CD14-positive monocyte (primary cell): Measurements from ENCODE around the gene PAOX. TPM values are rescaled to one million over a fixed set of nuclear protein-coding genes. Genes with fewer than 3 reads are reported as not detected.
A peak's percentile ranks its signal among the peaks of the same experiment; 100 is the strongest.

Experiments used
- DNase-seq, 3 donors: peaks; one replicate each; pipeline ENCODE4 v3.0.0-alpha.2; 2011 to 2022
- H2AFZ ChIP-seq: 2 replicates; pipeline ENCODE4 v1.6.0; 2012; ENCODE audit warnings: mild to moderate bottlenecking, low read depth, low read length, inconsistent platforms; ENCODE audit not compliant: insufficient read depth, poor library complexity, severe bottlenecking
- H3K27ac ChIP-seq, 2 donors: 1 replicate in 1 of 2; 2 replicates in 1 of 2; pipeline ENCODE4 v1.5.1; 2012 to 2013; ENCODE audit warnings: low read length in 2 of 2, control low read depth in 1 of 2, inconsistent platforms in 1 of 2, low read depth in 1 of 2, mild to moderate bottlenecking in 1 of 2
- H3K27me3 ChIP-seq, 2 donors: one replicate each; pipeline versions ENCODE4 v1.6.0 to v1.6.1; 2011 to 2013; ENCODE audit warnings: low read length in 2 of 2; ENCODE audit not compliant: control insufficient read depth in 2 of 2, insufficient read depth in 2 of 2
- H3K36me3 ChIP-seq, 2 donors: replicated peaks in 1 of 2; 1 replicate in 1 of 2; 2 replicates in 1 of 2; pipeline versions ENCODE4 v1.5.1 to v1.6.1; 2012 to 2013; ENCODE audit warnings: low read length in 2 of 2, control low read depth in 1 of 2, inconsistent platforms in 1 of 2, mild to moderate bottlenecking in 1 of 2; ENCODE audit not compliant: insufficient read depth in 2 of 2, control insufficient read depth in 1 of 2
- H3K4me1 ChIP-seq, 2 donors: 1 replicate in 1 of 2; 2 replicates in 1 of 2; pipeline versions ENCODE4 v1.5.1 to v1.6.1; 2012 to 2013; ENCODE audit warnings: low read length in 2 of 2, control low read depth in 1 of 2, inconsistent platforms in 1 of 2, mild to moderate bottlenecking in 1 of 2, moderate library complexity in 1 of 2; ENCODE audit not compliant: insufficient read depth in 2 of 2, control insufficient read depth in 1 of 2
- H3K4me2 ChIP-seq: replicated peaks from 2 replicates; pipeline ENCODE3; 2012; ENCODE audit warnings: low read length, moderate library complexity, mild to moderate bottlenecking; ENCODE audit not compliant: poor library complexity, severe bottlenecking; ENCODE audit errors: extremely low read depth
- H3K4me3 ChIP-seq, 3 experiments: fragments of 200-600 bp in 1 of 3; sonication (generic) in 1 of 3; replicated peaks in 1 of 3; 1 replicate in 2 of 3; 2 replicates in 1 of 3; pipeline ENCODE4 v1.5.1; 2011 to 2013; ENCODE audit warnings: low read length in 3 of 3, mild to moderate bottlenecking in 3 of 3, control low read depth in 2 of 3, low read depth in 2 of 3, inconsistent platforms in 1 of 3, moderate library complexity in 1 of 3
- H3K79me2 ChIP-seq: 2 replicates; pipeline ENCODE4 v1.6.0; 2012; ENCODE audit warnings: mild to moderate bottlenecking, control low read depth, inconsistent platforms, low read length, moderate library complexity; ENCODE audit not compliant: insufficient read depth
- H3K9ac ChIP-seq: 2 replicates; pipeline ENCODE4 v1.6.0; 2017; ENCODE audit warnings: low read length, mild to moderate bottlenecking; ENCODE audit not compliant: insufficient read depth, poor library complexity, severe bottlenecking
- H3K9me3 ChIP-seq, 2 donors: replicated peaks in 1 of 2; 1 replicate in 1 of 2; 2 replicates in 1 of 2; pipeline versions ENCODE4 v1.5.1 to v1.6.1; 2012 to 2013; ENCODE audit warnings: low read length in 2 of 2, control low read depth in 1 of 2; ENCODE audit not compliant: control insufficient read depth in 1 of 2, insufficient read depth in 1 of 2
- H4K20me1 ChIP-seq: 2 replicates; pipeline ENCODE4 v1.6.0; 2012; ENCODE audit warnings: mild to moderate bottlenecking, low read length, control low read depth, moderate library complexity; ENCODE audit not compliant: insufficient read depth
- H3K27ac Mint-ChIP-seq, 7 donors: one replicate each; pipeline ENCODE4 v1.8.0; 2020; ENCODE audit warnings: mild to moderate bottlenecking in 7 of 7, mixed read lengths in 7 of 7, moderate library complexity in 6 of 7, inconsistent platforms in 2 of 7
- H3K27me3 Mint-ChIP-seq, 3 donors: one replicate each; pipeline ENCODE4 v1.8.0; 2021 to 2022; ENCODE audit warnings: low read depth in 3 of 3, mild to moderate bottlenecking in 3 of 3, mixed read lengths in 3 of 3, moderate library complexity in 3 of 3, inconsistent platforms in 1 of 3
- H3K36me3 Mint-ChIP-seq, 2 donors: one replicate each; pipeline ENCODE4 v1.8.0; 2020; ENCODE audit warnings: mixed read lengths in 2 of 2, inconsistent platforms in 1 of 2, mild to moderate bottlenecking in 1 of 2
- H3K4me1 Mint-ChIP-seq: one replicate; pipeline ENCODE4 v1.8.0; 2020; ENCODE audit warnings: mild to moderate bottlenecking, mixed read lengths
- H3K4me3 Mint-ChIP-seq, 2 donors: one replicate each; pipeline ENCODE4 v1.8.0; 2020; ENCODE audit warnings: mild to moderate bottlenecking in 2 of 2, mixed read lengths in 2 of 2, moderate library complexity in 1 of 2
- H3K9me3 Mint-ChIP-seq, 7 donors: one replicate each; pipeline ENCODE4 v1.8.0; 2020 to 2022; ENCODE audit warnings: mixed read lengths in 7 of 7, mild to moderate bottlenecking in 6 of 7, moderate library complexity in 6 of 7, inconsistent platforms in 2 of 7
- WGBS: methylation state at CpG from one replicate; pipeline ENCODE4 v1.1.5; 2013; ENCODE audit warnings: missing lambda C conversion rate; ENCODE audit not compliant: insufficient coverage; 5-methylcytosine and 5-hydroxymethylcytosine counted together
- intact Hi-C, 2 donors: fragments of 100-400 bp; cut with micrococcal nuclease; formaldehyde crosslinking; loops; one replicate each; pipeline versions ENCODE4 v1.15.0 to v1.15.1; 2023
- polyA plus RNA-seq, 3 donors: library from polyadenylated mRNA; depleted of rRNA in 1 of 3; unstranded in 2 of 3; stranded (reverse) in 1 of 3; fragments of 300-500 nt in 2 of 3; fragments of >200 nt in 1 of 3; fragmentation: Illumina TruSeq in 2 of 3; gene quantifications; 1 replicate in 2 of 3; 2 replicates in 1 of 3; pipeline ENCODE4 v1.2.3, GENCODE V29; 2012 to 2021
- TF ChIP-seq, protein P1 (sequence below): fragments of 200-600 bp; IDR thresholded peaks from one replicate; pipeline ENCODE4 v1.8.0; 2022; ENCODE audit warnings: antibody characterized with exemption, mild to moderate bottlenecking

PAOX gene
- polyA plus RNA-seq, 3 donors: 3.9 to 9.5 (median 9.3) TPM

DNA sequence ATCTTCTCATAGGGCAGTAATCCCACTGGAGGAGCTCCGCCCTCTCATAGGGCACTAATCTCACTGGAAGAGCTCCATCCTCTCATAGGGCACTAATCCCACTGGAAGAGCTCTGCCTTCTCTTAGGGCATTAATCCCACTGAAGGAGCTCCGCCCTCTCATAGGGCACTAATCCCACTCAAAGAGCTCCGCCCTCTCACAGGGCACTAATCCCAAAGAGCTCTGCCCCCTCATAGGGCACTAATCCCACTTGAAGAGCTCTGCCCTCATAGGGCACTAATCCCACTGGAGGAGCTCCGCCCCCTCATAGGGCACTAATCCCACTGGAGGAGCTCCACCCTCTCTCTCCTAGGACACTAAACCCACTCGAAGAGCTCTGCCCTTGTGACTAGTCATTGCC is 17.8 kb upstream of the PAOX start:
- H3K27ac ChIP-seq: no peak overlapping the region
- TF ChIP-seq, protein P1, sequence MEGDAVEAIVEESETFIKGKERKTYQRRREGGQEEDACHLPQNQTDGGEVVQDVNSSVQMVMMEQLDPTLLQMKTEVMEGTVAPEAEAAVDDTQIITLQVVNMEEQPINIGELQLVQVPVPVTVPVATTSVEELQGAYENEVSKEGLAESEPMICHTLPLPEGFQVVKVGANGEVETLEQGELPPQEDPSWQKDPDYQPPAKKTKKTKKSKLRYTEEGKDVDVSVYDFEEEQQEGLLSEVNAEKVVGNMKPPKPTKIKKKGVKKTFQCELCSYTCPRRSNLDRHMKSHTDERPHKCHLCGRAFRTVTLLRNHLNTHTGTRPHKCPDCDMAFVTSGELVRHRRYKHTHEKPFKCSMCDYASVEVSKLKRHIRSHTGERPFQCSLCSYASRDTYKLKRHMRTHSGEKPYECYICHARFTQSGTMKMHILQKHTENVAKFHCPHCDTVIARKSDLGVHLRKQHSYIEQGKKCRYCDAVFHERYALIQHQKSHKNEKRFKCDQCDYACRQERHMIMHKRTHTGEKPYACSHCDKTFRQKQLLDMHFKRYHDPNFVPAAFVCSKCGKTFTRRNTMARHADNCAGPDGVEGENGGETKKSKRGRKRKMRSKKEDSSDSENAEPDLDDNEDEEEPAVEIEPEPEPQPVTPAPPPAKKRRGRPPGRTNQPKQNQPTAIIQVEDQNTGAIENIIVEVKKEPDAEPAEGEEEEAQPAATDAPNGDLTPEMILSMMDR: no peak
- H3K9me3 Mint-ChIP-seq: peaks cover 0 to 1% (median 0%) of the 10 kb centered on the region in 7 donors
- H3K27ac Mint-ChIP-seq: peak overlapping the region in 1 of 7 donors; percentile 51
- H3K4me2 ChIP-seq: no peak overlapping the region
- H3K27me3 Mint-ChIP-seq: peaks cover 0 to 4% (median 2%) of the 10 kb centered on the region in 3 donors
- H3K4me1 Mint-ChIP-seq: peaks cover 9% of the 10 kb centered on the region
- H3K4me1 ChIP-seq: peaks cover 11 to 16% of the 10 kb centered on the region in 2 donors
- no peak overlapping the region for H3K9ac ChIP-seq
- H3K36me3 Mint-ChIP-seq: peaks cover 39 to 47% of the 10 kb centered on the region in 2 donors
- no peak overlapping the region for H3K4me3 ChIP-seq
- H4K20me1 ChIP-seq: peaks cover 8% of the 10 kb centered on the region
- 100% methylated on average over 2 of the region's 5 CpGs for WGBS
- H3K9me3 ChIP-seq: no peaks in the 10 kb centered on the region
- H3K79me2 ChIP-seq: peaks cover 2% of the 10 kb centered on the region
- intact Hi-C loops: no loop called here
- H2AFZ ChIP-seq: no peak overlapping the region
- no peaks in the 10 kb centered on the region for H3K27me3 ChIP-seq
- DNase-seq: no peak
- peaks cover 39 to 46% of the 10 kb centered on the region in 2 donors for H3K36me3 ChIP-seq
- no peak overlapping the region for H3K4me3 Mint-ChIP-seq

DNA sequence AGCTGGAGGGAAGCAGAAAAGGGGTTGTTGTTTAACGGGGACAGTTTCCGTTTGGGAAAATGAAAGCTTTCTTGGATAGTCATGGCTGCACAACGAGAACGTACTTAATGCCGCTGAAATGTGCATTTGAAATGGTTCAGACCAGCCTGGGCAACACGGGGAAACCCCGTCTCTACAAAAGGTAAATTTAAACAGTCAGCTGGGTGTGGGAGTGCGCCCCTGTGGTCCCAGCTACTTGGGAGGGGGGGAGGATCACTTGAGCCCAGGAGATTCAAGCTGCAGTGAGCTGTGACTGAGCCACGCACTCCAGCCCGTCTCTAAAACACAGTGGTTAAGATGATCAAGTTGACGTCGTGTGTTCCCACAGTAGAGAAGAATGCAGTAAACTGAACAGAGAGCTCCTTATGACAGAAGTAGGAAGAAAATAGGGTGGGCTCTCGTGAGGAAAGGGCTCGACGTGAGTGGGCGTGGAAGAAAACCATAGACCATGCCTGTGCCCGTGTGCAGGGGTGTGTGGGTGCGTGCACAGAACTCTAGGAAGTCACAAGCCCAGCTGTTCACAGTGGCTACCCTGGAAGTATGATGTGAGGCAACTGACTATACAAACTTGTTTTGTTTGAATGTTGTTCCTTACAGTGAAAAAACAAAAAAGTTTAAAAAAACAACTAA is 17.2 kb upstream of the PAOX start:
- Mint-ChIP-seq H3K27ac (peak overlapping the region in 2 of 7 donors; percentile 27 to 51), H3K4me1 (peaks cover 3% of the 10 kb centered on the region), H3K36me3 (peaks cover 42 to 52% of the 10 kb centered on the region in 2 donors), H3K9me3 (peaks cover 0 to 1% (median 0%) of the 10 kb centered on the region in 7 donors), H3K4me3 (no peak overlapping the region), H3K27me3 (peaks cover 0 to 3% (median 2%) of the 10 kb centered on the region in 3 donors)
- Histone ChIP-seq H3K9ac (no peak overlapping the region), H2AFZ (no peak overlapping the region), H4K20me1 (peaks cover under 1% of the 10 kb centered on the region), H3K9me3 (no peaks in the 10 kb centered on the region), H3K27ac (no peak overlapping the region), H3K4me1 (peaks cover 4 to 9% of the 10 kb centered on the region in 2 donors), H3K27me3 (no peaks in the 10 kb centered on the region), H3K4me3 (no peak overlapping the region), H3K79me2 (no peaks in the 10 kb centered on the region), H3K36me3 (peaks cover 45 to 53% of the 10 kb centered on the region in 2 donors), H3K4me2 (no peak overlapping the region)
- TF ChIP-seq, protein P1: no peak
- WGBS: 77% methylated on average over 10 of the region's 18 CpGs
- intact Hi-C loops: no loop called here
- DNase-seq: no peak
